SK-N-SH (cell line): ENCODE measurements around the gene SIX2. TPM values are rescaled to one million over a fixed set of nuclear protein-coding genes. Genes with fewer than 3 reads are reported as not detected.
A peak's percentile ranks its signal among the peaks of the same experiment; 100 is the strongest.

Source experiments
- CTCF ChIA-PET: fragments of 300-600, 350-600 bp; formaldehyde crosslinking; extraction: SDS; loops from one replicate; lab custom pipeline; 2021; lab: Yijun Ruan, JAX
- POLR2A ChIA-PET: fragments of 350-600 bp; sonication (Branson Sonifier 250); formaldehyde crosslinking; extraction: SDS; loops from one replicate; lab custom pipeline; 2020; ENCODE audit warnings: antibody characterized with exemption, inconsistent platforms; lab: Yijun Ruan, JAX
- DNase-seq: peaks from one replicate; pipeline ENCODE4 v3.0.0; 2012
- H2AFZ ChIP-seq: fragments of 200-600 bp; sonication (generic); 2 replicates; pipeline ENCODE4 v1.8.1; 2016; ENCODE audit warnings: antibody characterized with exemption, mild to moderate bottlenecking, low read depth
- H3F3A ChIP-seq: fragments of 200-600 bp; sonication (generic); replicated peaks from 2 replicates; pipeline ENCODE3; 2016; ENCODE audit warnings: antibody characterized with exemption, mild to moderate bottlenecking; ENCODE audit not compliant: insufficient read depth
- H3K27ac ChIP-seq, 2 experiments: fragments of 200-500 bp in 1 of 2; fragments of 200-600 bp in 1 of 2; sonication (Bioruptor generic) in 1 of 2; sonication (generic), shearing (Covaris generic) in 1 of 2; 2 replicates each; pipeline versions ENCODE4 v1.5.1 to v1.6.1; 2014 to 2016; ENCODE audit warnings: low read depth in 2 of 2, inconsistent platforms in 1 of 2, low read length in 1 of 2, mild to moderate bottlenecking in 1 of 2, mixed read lengths in 1 of 2
- H3K27me3 ChIP-seq: fragments of 200-600 bp; sonication (generic), shearing (Covaris generic); 2 replicates; pipeline ENCODE4 v1.6.1; 2016; ENCODE audit warnings: mixed run types; ENCODE audit not compliant: insufficient read depth
- H3K36me3 ChIP-seq, 2 experiments: fragments of 200-500 bp in 1 of 2; fragments of 200-600 bp in 1 of 2; sonication (Bioruptor generic) in 1 of 2; sonication (generic) in 1 of 2; replicated peaks in 1 of 2; 2 replicates each; pipeline versions ENCODE3 to v1.5.1; 2014 to 2016; ENCODE audit warnings: low read length in 1 of 2, mild to moderate bottlenecking in 1 of 2; ENCODE audit not compliant: insufficient read depth in 2 of 2, control insufficient read depth in 1 of 2
- H3K4me1 ChIP-seq, 2 experiments: fragments of 200-500 bp in 1 of 2; fragments of 200-600 bp in 1 of 2; sonication (Bioruptor generic) in 1 of 2; sonication (generic), shearing (Covaris generic) in 1 of 2; 2 replicates each; pipeline versions ENCODE4 v1.5.1 to v1.6.1; 2014 to 2016; ENCODE audit warnings: low read depth in 1 of 2, low read length in 1 of 2, mixed run types in 1 of 2; ENCODE audit not compliant: insufficient read depth in 2 of 2, control insufficient read depth in 1 of 2
- H3K4me2 ChIP-seq: fragments of 200-600 bp; sonication (generic), shearing (Covaris generic); 2 replicates; pipeline ENCODE4 v1.6.1; 2017; ENCODE audit warnings: mixed run types
- H3K4me3 ChIP-seq, 2 experiments: fragments of 200-500 bp in 1 of 2; fragments of 200-600 bp in 1 of 2; sonication (Bioruptor generic) in 1 of 2; sonication (generic), shearing (Covaris generic) in 1 of 2; 2 replicates each; pipeline versions ENCODE4 v1.5.1 to v1.8.1; 2014 to 2016; ENCODE audit warnings: low read depth in 2 of 2, inconsistent platforms in 1 of 2, low read length in 1 of 2, mild to moderate bottlenecking in 1 of 2, mixed read lengths in 1 of 2, moderate library complexity in 1 of 2
- H3K79me2 ChIP-seq: fragments of 200-600 bp; sonication (generic); 2 replicates; pipeline ENCODE4 v1.8.1; 2017; ENCODE audit warnings: mild to moderate bottlenecking; ENCODE audit not compliant: insufficient read depth
- H3K9ac ChIP-seq: fragments of 200-600 bp; sonication (generic); 2 replicates; pipeline ENCODE4 v1.6.1; 2017; ENCODE audit warnings: mixed run types
- H3K9me2 ChIP-seq: fragments of 200-600 bp; sonication (generic); 2 replicates; pipeline ENCODE4 v1.6.1; 2017; ENCODE audit warnings: mixed run types
- H3K9me3 ChIP-seq: fragments of 200-600 bp; sonication (generic); 2 replicates; pipeline ENCODE4 v1.6.1; 2017; ENCODE audit warnings: mixed run types, mild to moderate bottlenecking, moderate library complexity
- H4K20me1 ChIP-seq: fragments of 200-600 bp; sonication (generic); 2 replicates; pipeline ENCODE4 v1.6.1; 2017; ENCODE audit warnings: mild to moderate bottlenecking, mixed run types; ENCODE audit not compliant: insufficient read depth
- CHD2 ChIP-seq: fragments of 150-350 bp; IDR thresholded peaks from 2 replicates; pipeline ENCODE4 v1.6.1; 2018; ENCODE audit warnings: low read length; ENCODE audit not compliant: partially characterized antibody
- EP300 ChIP-seq, 2 experiments: IDR thresholded peaks; 2 replicates each; pipeline versions ENCODE4 v1.4.0 to v1.6.1; 2012; ENCODE audit warnings: borderline replicate concordance in 1 of 2, low read depth in 1 of 2, low read length in 1 of 2
- FOSL2 ChIP-seq: IDR thresholded peaks from 2 replicates; pipeline ENCODE4 v1.4.0; 2012; ENCODE audit warnings: low read depth, mild to moderate bottlenecking, moderate library complexity, borderline replicate concordance
- FOXM1 ChIP-seq: IDR thresholded peaks from 2 replicates; pipeline ENCODE4 v1.4.0; 2012; ENCODE audit warnings: low read depth, mild to moderate bottlenecking
- GABPA ChIP-seq: IDR thresholded peaks from 2 replicates; pipeline ENCODE4 v1.4.0; 2012; ENCODE audit warnings: low read depth, mild to moderate bottlenecking
- JUND ChIP-seq: IDR thresholded peaks from 2 replicates; pipeline ENCODE4 v1.4.0; 2012
- NFIC ChIP-seq: IDR thresholded peaks from 2 replicates; pipeline ENCODE4 v1.4.0; 2012; ENCODE audit warnings: borderline replicate concordance
- NRF1 ChIP-seq: IDR thresholded peaks from 2 replicates; pipeline ENCODE4 v1.6.1; 2012; ENCODE audit warnings: low read depth, mild to moderate bottlenecking, low read length
- POLR2AphosphoS5 ChIP-seq: IDR thresholded peaks from 2 replicates; pipeline ENCODE4 v1.6.1; 2012; ENCODE audit warnings: low read depth, low read length
- RCOR1 ChIP-seq: fragments of 150-350 bp; IDR thresholded peaks from 2 replicates; pipeline ENCODE4 v1.6.1; 2017; ENCODE audit warnings: antibody characterized with exemption, low read length
- RXRA ChIP-seq: IDR thresholded peaks from 2 replicates; pipeline ENCODE4 v1.4.0; 2012; ENCODE audit warnings: low read depth, mild to moderate bottlenecking, borderline replicate concordance
- TCF12 ChIP-seq: IDR thresholded peaks from 2 replicates; pipeline ENCODE4 v1.4.0; 2012
- WGBS: methylation state at CpG from one replicate; pipeline ENCODE4 v1.1.6; 2017; ENCODE audit warnings: low lambda C conversion rate; 5-methylcytosine and 5-hydroxymethylcytosine counted together
- polyA plus RNA-seq, 3 experiments: library from polyadenylated mRNA; depleted of rRNA; stranded (reverse); fragments of >200 nt; gene quantifications; 2 replicates each; pipeline ENCODE4 v1.2.3, GENCODE V29; 2012
- TF ChIP-seq, protein P1 (sequence below): IDR thresholded peaks from 2 replicates; pipeline ENCODE4; 2012
- TF ChIP-seq, protein P2 (sequence below): IDR thresholded peaks from 2 replicates; pipeline ENCODE4 v1.4.0; 2012; ENCODE audit warnings: low read depth
- TF ChIP-seq, protein P3 (sequence below): IDR thresholded peaks from 2 replicates; pipeline ENCODE4 v1.4.0; 2012; ENCODE audit warnings: low read depth, borderline replicate concordance
- TF ChIP-seq, protein P4 (sequence below): fragments of 150-350 bp; IDR thresholded peaks from 2 replicates; pipeline ENCODE4 v1.6.1; 2016; ENCODE audit warnings: mild to moderate bottlenecking, low read depth, low read length

The SIX2 gene
- polyA plus RNA-seq, 1 of the 3 experiments (the other 2 are of a cell fraction) = 0.76 TPM

DNA sequence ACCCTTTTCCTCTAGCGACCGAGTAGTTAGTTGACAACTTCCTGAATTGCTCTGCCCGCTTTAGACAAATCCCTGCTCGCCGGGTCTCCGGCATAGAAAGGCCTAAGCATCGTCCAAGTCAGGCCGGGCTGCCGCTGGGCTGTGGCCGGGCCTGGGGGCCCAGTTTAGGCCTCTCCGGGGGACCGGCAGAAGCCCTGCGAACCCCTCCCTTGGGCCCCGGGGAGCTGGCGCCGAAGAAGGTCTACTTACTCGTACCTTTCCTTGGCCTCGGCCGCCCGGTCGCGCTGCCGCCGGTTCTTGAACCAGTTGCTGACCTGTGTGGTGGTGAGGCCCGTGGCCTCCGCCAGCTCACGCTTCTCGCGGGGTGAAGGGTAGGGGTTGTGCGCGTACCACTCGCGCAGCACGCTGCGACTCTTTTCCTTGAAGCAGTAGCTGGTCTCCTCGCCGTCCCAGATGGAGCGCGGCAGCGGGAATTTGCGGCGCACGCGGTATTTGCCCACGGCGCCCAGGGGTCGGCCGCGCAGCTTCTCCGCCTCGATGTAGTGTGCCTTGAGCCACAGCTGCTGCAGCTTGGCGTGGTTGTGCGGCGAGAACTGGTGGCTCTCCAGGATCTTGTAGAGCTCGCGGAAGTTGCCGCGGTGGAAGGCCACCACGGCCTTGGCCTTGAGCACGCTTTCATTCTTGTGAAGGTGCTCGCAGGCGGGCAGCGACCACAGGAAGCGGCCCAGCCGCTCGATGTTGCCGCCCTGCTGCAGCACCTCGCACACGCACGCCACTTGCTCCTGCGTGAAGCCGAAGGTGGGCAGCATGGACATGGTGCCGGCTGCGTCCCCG is 739 bp downstream of the SIX2 start (continued):
- TF ChIP-seq, protein P1, sequence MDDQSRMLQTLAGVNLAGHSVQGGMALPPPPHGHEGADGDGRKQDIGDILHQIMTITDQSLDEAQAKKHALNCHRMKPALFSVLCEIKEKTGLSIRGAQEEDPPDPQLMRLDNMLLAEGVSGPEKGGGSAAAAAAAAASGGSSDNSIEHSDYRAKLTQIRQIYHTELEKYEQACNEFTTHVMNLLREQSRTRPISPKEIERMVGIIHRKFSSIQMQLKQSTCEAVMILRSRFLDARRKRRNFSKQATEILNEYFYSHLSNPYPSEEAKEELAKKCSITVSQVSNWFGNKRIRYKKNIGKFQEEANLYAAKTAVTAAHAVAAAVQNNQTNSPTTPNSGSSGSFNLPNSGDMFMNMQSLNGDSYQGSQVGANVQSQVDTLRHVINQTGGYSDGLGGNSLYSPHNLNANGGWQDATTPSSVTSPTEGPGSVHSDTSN = no peak
- no peak for TF ChIP-seq RXRA
- TF ChIP-seq FOSL2 = no peak
- no peak for TF ChIP-seq TCF12
- TF ChIP-seq, protein P2, sequence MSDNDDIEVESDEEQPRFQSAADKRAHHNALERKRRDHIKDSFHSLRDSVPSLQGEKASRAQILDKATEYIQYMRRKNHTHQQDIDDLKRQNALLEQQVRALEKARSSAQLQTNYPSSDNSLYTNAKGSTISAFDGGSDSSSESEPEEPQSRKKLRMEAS = no peak
- TF ChIP-seq JUND = no peak
- TF ChIP-seq RCOR1 = no peak
- no peak for TF ChIP-seq FOXM1

DNA sequence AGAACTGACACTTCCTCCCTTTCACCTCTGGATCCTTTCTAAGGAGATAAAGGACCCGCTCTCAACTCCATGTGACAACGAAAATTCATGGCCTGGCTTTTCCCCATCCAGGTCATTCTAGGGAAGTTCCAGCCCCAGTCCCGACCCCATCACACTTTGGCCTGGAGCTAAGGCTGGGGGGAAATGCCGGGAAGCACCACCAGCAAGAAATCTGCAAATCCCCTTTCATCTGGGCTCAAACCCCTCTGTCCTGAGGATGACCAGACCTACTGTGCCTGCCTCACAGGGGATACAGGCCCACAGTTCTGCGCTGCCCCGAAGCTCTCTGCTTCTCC is 1.3 kb downstream of the SIX2 start:
- Histone ChIP-seq H3K79me2 (no peaks in the 10 kb centered on the region), H3K9me3 (no peaks in the 10 kb centered on the region), H3K36me3 (no peaks in the 10 kb centered on the region), H3K9ac (no peak overlapping the region), H2AFZ (no peak overlapping the region), H3F3A (no peaks in the 10 kb centered on the region), H3K4me3 (0 out of 4 replicates have a peak overlapping the region, but pooled peaks of 1 of the 2 experiments have one; percentile 62), H3K4me2 (peak overlapping the region; percentile 45), H4K20me1 (no peaks in the 10 kb centered on the region), H3K9me2 (no peaks in the 10 kb centered on the region), H3K27ac (no peak overlapping the region), H3K4me1 (peaks cover 0 to 12% of the 10 kb centered on the region in 2 experiments; a peak in 1 of 4 replicates), H3K27me3 (no peaks in the 10 kb centered on the region)
- DNase-seq = peak; percentile 31
- ChIA-PET CTCF (interaction anchor here (1.5 to 8.5 kb wide), 5 partner anchors 10 to 486 kb away, joined by 4 to 112 read pairs (median 23); no protein-coding TSS in a partner anchor), POLR2A (no interaction called here)
- WGBS = 100% methylated on average over 6 of the region's 6 CpGs
- TF ChIP-seq EP300 (IDR thresholded peaks at IDR 0.05; ENCODE audit: borderline replicate concordance in 1 of 2, low read depth in 1 of 2, low read length in 1 of 2) = no peak
- TF ChIP-seq, protein P1 = no peak
- no peak for TF ChIP-seq CHD2
- TF ChIP-seq GABPA = no peak
- TF ChIP-seq RXRA = no peak
- TF ChIP-seq NRF1 = no peak
- TF ChIP-seq RCOR1 = no peak
- TF ChIP-seq, protein P3, sequence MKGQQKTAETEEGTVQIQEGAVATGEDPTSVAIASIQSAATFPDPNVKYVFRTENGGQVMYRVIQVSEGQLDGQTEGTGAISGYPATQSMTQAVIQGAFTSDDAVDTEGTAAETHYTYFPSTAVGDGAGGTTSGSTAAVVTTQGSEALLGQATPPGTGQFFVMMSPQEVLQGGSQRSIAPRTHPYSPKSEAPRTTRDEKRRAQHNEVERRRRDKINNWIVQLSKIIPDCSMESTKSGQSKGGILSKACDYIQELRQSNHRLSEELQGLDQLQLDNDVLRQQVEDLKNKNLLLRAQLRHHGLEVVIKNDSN = no peak
- no peak for TF ChIP-seq POLR2AphosphoS5
- TF ChIP-seq, protein P4, sequence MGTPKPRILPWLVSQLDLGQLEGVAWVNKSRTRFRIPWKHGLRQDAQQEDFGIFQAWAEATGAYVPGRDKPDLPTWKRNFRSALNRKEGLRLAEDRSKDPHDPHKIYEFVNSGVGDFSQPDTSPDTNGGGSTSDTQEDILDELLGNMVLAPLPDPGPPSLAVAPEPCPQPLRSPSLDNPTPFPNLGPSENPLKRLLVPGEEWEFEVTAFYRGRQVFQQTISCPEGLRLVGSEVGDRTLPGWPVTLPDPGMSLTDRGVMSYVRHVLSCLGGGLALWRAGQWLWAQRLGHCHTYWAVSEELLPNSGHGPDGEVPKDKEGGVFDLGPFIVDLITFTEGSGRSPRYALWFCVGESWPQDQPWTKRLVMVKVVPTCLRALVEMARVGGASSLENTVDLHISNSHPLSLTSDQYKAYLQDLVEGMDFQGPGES = no peak
- TF ChIP-seq FOSL2 = no peak
- no peak for TF ChIP-seq JUND
- no peak for TF ChIP-seq NFIC
